Vagina (tissue), 2 donors: ENCODE data around the gene PLK3. TPM values are rescaled to one million over a fixed set of nuclear protein-coding genes. Genes with fewer than 3 reads are reported as not detected.

Experiments
- DNase-seq, 2 donors: peaks; one replicate each; pipeline ENCODE4 v3.0.0-alpha.2; 2017; ENCODE audit errors: extremely low spot score in 2 of 2
- H3K27ac ChIP-seq: fragments of 200-600 bp; sonication (generic); one replicate; pipeline ENCODE4 v1.5.1; 2019
- H3K27me3 ChIP-seq: fragments of 200-600 bp; sonication (generic); one replicate; pipeline ENCODE4 v1.5.1; 2019
- H3K36me3 ChIP-seq, 2 donors: fragments of 200-600 bp; sonication (generic); one replicate each; pipeline ENCODE4 v1.5.1; 2017 to 2019
- H3K4me1 ChIP-seq: fragments of 200-600 bp; sonication (generic); one replicate; pipeline ENCODE4 v1.5.1; 2019
- H3K4me3 ChIP-seq, 2 donors: fragments of 200-600 bp; sonication (generic); 1 replicate in 1 of 2; 2 replicates in 1 of 2; pipeline ENCODE4 v1.5.1; 2016 to 2019
- H3K9me3 ChIP-seq: fragments of 200-600 bp; sonication (generic); one replicate; pipeline ENCODE4 v1.5.1; 2019
- CTCF ChIP-seq, 3 experiments: fragments of 450-650 bp in 2 of 3; fragments of 200-600 bp in 1 of 3; sonication (generic) in 1 of 3; IDR thresholded peaks; one replicate each; pipeline ENCODE4 v1.5.1; 2017 to 2019; ENCODE audit warnings: antibody characterized with exemption in 3 of 3, mild to moderate bottlenecking in 2 of 3, moderate library complexity in 2 of 3
- POLR2A ChIP-seq, 2 donors: fragments of 450-650 bp; IDR thresholded peaks; one replicate each; pipeline ENCODE4 v1.6.1; 2017; ENCODE audit warnings: antibody characterized with exemption in 2 of 2, mild to moderate bottlenecking in 2 of 2, moderate library complexity in 2 of 2
- POLR2AphosphoS5 ChIP-seq, 2 donors: sonication (generic); formaldehyde crosslinking; IDR thresholded peaks; one replicate each; pipeline ENCODE4 v1.9.0; 2017; ENCODE audit warnings: antibody characterized with exemption in 2 of 2, mild to moderate bottlenecking in 2 of 2, low read depth in 1 of 2; ENCODE audit not compliant: insufficient read depth in 1 of 2
- intact Hi-C: fragments of 100-400 bp; cut with DNase I; formaldehyde crosslinking; loops from one replicate; pipeline ENCODE4 v1.15.1; 2023
- total RNA-seq: library from RNA; depleted of rRNA; stranded (reverse); fragments of >200 nt; gene quantifications from one replicate; pipeline ENCODE4 v1.2.3, GENCODE V29; 2016

Gene PLK3
- total RNA-seq, 1 donor from 2014 or later, result 77.6 TPM

GRCh38 chr1:44786841-44787426 lies 13.2 kb upstream of the PLK3 start:
- peak overlapping the region; percentile 66 for H3K27ac ChIP-seq
- no peaks in the 10 kb centered on the region for H3K9me3 ChIP-seq
- TF ChIP-seq POLR2AphosphoS5 (IDR thresholded peaks at IDR 0.05; ENCODE audit: insufficient read depth in 1 of 2, low read depth in 1 of 2), result no peak
- no peak for TF ChIP-seq CTCF (IDR thresholded peaks at IDR 0.05)
- TF ChIP-seq POLR2A (IDR thresholded peaks at IDR 0.05), result no peak
- intact Hi-C loops, result loop anchor here (5.0 kb wide), 1 partner anchor 200 kb away; the partner anchor contains the start of gene EIF2B3
- peaks cover 33% of the 10 kb centered on the region for H3K4me1 ChIP-seq
- H3K36me3 ChIP-seq, result no peaks in the 10 kb centered on the region
- H3K4me3 ChIP-seq, result peak overlapping the region; percentile 48 to 66
- DNase-seq, result no peak
- H3K27me3 ChIP-seq, result no peaks in the 10 kb centered on the region

GRCh38 chr1:44787506-44787905 lies 12.7 kb upstream of the PLK3 start:
- Histone ChIP-seq H3K27ac (no peak overlapping the region), H3K27me3 (no peaks in the 10 kb centered on the region), H3K9me3 (no peaks in the 10 kb centered on the region), H3K36me3 (no peaks in the 10 kb centered on the region), H3K4me3 (no peak overlapping the region), H3K4me1 (peaks cover 33% of the 10 kb centered on the region)
- no peak for DNase-seq
- no peak for TF ChIP-seq POLR2AphosphoS5 (IDR thresholded peaks at IDR 0.05; ENCODE audit: insufficient read depth in 1 of 2, low read depth in 1 of 2)
- no peak for TF ChIP-seq CTCF (IDR thresholded peaks at IDR 0.05)
- TF ChIP-seq POLR2A (IDR thresholded peaks at IDR 0.05), result no peak
- intact Hi-C loops, result loop anchor here (5.0 kb wide), 1 partner anchor 200 kb away; the partner anchor contains the start of gene EIF2B3

- TF ChIP-seq POLR2AphosphoS5 (IDR thresholded peaks at IDR 0.05; ENCODE audit: insufficient read depth in 1 of 2, low read depth in 1 of 2) (no peak), POLR2A (IDR thresholded peaks at IDR 0.05) (no peak), CTCF (IDR thresholded peaks at IDR 0.05) (no peak)
- H3K4me1 ChIP-seq, result peaks cover 33% of the 10 kb centered on the region
- H3K4me3 ChIP-seq, result no peak within 1 kb of the TSS
- no peak within 1 kb of the TSS for H3K27ac ChIP-seq
- no peaks in the 10 kb centered on the region for H3K27me3 ChIP-seq
- intact Hi-C loops, result loop anchor here (5.0 kb wide), 1 partner anchor 199 kb away; the partner anchor contains the start of gene EIF2B3
- H3K36me3 ChIP-seq, result no peaks in the 10 kb centered on the region
- no peaks in the 10 kb centered on the region for H3K9me3 ChIP-seq
- no peak for DNase-seq
Observed at GRCh38 chr1:44788120-44788860, 11.9 kb upstream of the PLK3 start, which contains the start of gene BEST4. TSS of gene BEST4 (minus strand) at chr1:44788170. CDS start at chr1:44787705, 465 bp downstream.

- intact Hi-C loops, result no loop called here
- H3K36me3 ChIP-seq, result no peaks in the 10 kb centered on the region
- TF ChIP-seq POLR2A (IDR thresholded peaks at IDR 0.05) (no peak), POLR2AphosphoS5 (IDR thresholded peaks at IDR 0.05; ENCODE audit: insufficient read depth in 1 of 2, low read depth in 1 of 2) (no peak), CTCF (IDR thresholded peaks at IDR 0.05) (no peak)
- no peak for DNase-seq
- no peak overlapping the region for H3K4me3 ChIP-seq
- no peaks in the 10 kb centered on the region for H3K27me3 ChIP-seq
- H3K27ac ChIP-seq, result no peak overlapping the region
- H3K4me1 ChIP-seq, result peaks cover 5% of the 10 kb centered on the region
- H3K9me3 ChIP-seq, result no peaks in the 10 kb centered on the region
Observed at GRCh38 chr1:44790968-44791801, 9.0 kb upstream of the PLK3 start.
